Erythroblast (primary cell): ENCODE results near the gene UNC45A.
"Not testable (repeated sequence)": the region's sequence is repeated elsewhere in the genome, so short reads cannot be mapped to it uniquely, and the experiment has no call there.

Experiments used
- DNase-seq, 2 experiments: peaks; one replicate each; lab custom pipeline; 2025; lab: John Stamatoyannopoulos, UW
- GATA1 ChIP-seq: IDR thresholded peaks from 2 replicates; pipeline ENCODE4 v1.6.1; 2011; ENCODE audit warnings: low read depth, mild to moderate bottlenecking, control low read depth, low read length, moderate library complexity
- POLR2A ChIP-seq: IDR thresholded peaks from 2 replicates; pipeline ENCODE4 v1.6.1; 2011; ENCODE audit warnings: mild to moderate bottlenecking, low read length

The UNC45A gene

GRCh38 chr15:90907838-90908507 lies 27.1 kb upstream of the UNC45A start:
- DNase-seq, result no peak
- TF ChIP-seq GATA1, result no peak
- no peak for TF ChIP-seq POLR2A

GRCh38 chr15:90909449-90909848 lies 25.6 kb upstream of the UNC45A start:
- not testable (repeated sequence) for DNase-seq

GRCh38 chr15:90909976-90910375 lies 25.1 kb upstream of the UNC45A start:
- DNase-seq, result no peak
- no peak for TF ChIP-seq GATA1
- no peak for TF ChIP-seq POLR2A

- no peak for DNase-seq
- no peak for TF ChIP-seq GATA1
- no peak for TF ChIP-seq POLR2A
Observed at GRCh38 chr15:90910441-90911301, 24.4 kb upstream of the UNC45A start.

- TF ChIP-seq POLR2A (no peak), GATA1 (no peak)
- no peak for DNase-seq
Observed at GRCh38 chr15:90911302-90911623, 23.8 kb upstream of the UNC45A start.

- no peak for DNase-seq
Observed at GRCh38 chr15:90911906-90912769, 22.9 kb upstream of the UNC45A start.

GRCh38 chr15:90912770-90913075 lies 22.4 kb upstream of the UNC45A start:
- TF ChIP-seq GATA1 (no peak), POLR2A (no peak)
- no peak for DNase-seq

More at GRCh38 chr15:90911906-90912769, 22.9 kb upstream of the UNC45A start:
- TF ChIP-seq POLR2A (no peak), GATA1 (no peak)

GRCh38 chr15:90913398-90913944 lies 21.6 kb upstream of the UNC45A start:
- no peak for TF ChIP-seq GATA1
- no peak for TF ChIP-seq POLR2A
- DNase-seq, result no peak

GRCh38 chr15:90914305-90915080 lies 20.6 kb upstream of the UNC45A start:
- DNase-seq, result no peak
- TF ChIP-seq POLR2A, result no peak
- no peak for TF ChIP-seq GATA1

GRCh38 chr15:90915216-90915807 lies 19.8 kb upstream of the UNC45A start:
- TF ChIP-seq POLR2A (no peak), GATA1 (no peak)
- DNase-seq, result no peak

GRCh38 chr15:90915808-90916440 lies 19.2 kb upstream of the UNC45A start:
- TF ChIP-seq GATA1, result no peak
- TF ChIP-seq POLR2A, result no peak
- DNase-seq, result no peak

- DNase-seq, result no peak
Observed at GRCh38 chr15:90916461-90916860, 18.6 kb upstream of the UNC45A start.

More at GRCh38 chr15:90916461-90916860, 18.6 kb upstream of the UNC45A start:
- TF ChIP-seq GATA1 (no peak), POLR2A (no peak)
